HEK293T (cell line): Measurements from ENCODE around the gene ZPBP2.

Experiments used
- BHLHE40 ChIP-seq: fragments of 450-650 bp; IDR thresholded peaks from 2 replicates; pipeline ENCODE4 v1.6.1; 2016; ENCODE audit warnings: mild to moderate bottlenecking, moderate library complexity, borderline replicate concordance
- L3MBTL2 ChIP-seq: fragments of 450-650 bp; conservative IDR thresholded peaks from 2 replicates; pipeline ENCODE4 v1.6.1; 2016; ENCODE audit warnings: mild to moderate bottlenecking

DNA sequence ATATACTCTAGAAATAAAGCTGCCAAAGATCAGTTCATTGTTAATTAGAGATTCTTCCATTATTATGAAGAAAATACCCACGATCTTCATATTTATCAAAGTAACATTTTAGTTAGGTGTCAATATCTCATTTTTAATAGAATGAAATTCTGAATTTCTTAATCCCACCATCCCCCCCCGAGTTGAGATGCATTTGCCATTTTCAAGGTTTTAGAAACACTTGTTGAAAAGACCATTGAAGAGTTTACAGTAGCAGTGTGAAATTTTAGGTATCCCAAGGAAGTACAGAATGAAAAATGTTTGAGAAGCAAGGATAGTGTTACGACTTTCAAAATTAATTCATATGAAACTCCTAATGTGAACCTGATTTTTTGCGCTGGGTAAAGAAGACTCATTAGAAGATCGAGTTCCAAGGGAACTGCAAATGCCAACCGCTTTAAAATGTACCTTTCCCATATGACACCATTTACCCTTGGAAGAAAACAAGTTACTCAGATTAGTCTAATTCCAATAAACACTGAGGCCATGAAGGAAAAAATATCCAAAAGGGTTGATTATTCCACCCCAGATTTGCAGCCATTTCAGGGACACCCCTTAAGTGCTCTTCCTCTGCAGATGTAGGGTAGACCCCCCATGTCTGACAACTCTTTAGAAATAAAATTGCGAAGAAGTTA is 4.6 kb upstream of the ZPBP2 start:
- TF ChIP-seq L3MBTL2 (no peak), BHLHE40 (no peak)
